ENCODE measurements around the gene SARDH. TPM values are rescaled to one million over a fixed set of nuclear protein-coding genes. Genes with fewer than 3 reads are reported as not detected.

Gene SARDH
- total RNA-seq, 2 experiments from 2014 or later = 17.7 to 18.5 TPM

DNA sequence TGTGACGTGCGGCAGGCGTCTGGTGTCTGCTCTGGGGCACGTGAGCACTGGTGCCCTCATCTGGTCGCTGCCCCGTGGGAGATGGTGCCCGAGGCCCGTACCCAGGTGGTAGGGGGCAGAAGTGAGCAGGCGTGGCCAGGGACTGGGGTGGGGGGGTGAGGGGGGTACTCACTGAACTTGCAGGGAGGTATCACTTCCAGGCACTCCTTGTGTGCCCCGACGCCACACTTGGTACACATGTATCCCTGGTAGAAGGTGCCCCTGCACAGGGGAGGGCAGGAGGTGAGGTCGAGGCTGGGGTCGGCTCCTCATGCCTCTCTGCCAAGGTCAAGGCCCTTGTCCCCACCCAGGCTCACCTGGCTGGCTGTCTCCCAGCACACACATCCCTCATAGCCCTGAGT lies 45.2 kb upstream of the SARDH start:
- Mint-ChIP-seq H3K9me3 (no peaks in the 10 kb centered on the region), H3K27me3 (no peaks in the 10 kb centered on the region), H3K36me3 (ENCODE audit: low read depth) (no peaks in the 10 kb centered on the region), H3K4me3 (no peak overlapping the region), H3K27ac (no peak overlapping the region), H3K4me1 (ENCODE audit: low read depth) (no peaks in the 10 kb centered on the region)
- no peak overlapping the region for H3K27ac ChIP-seq (ENCODE audit: low read depth in 1 of 2, low read length in 2 of 2)
- intact Hi-C loops (cut with DNase I, micrococcal nuclease) = no loop called here
- H3K4me1 ChIP-seq (ENCODE audit: insufficient read depth, low read length) = peaks cover 3% of the 10 kb centered on the region
- no peaks in the 10 kb centered on the region for H3K36me3 ChIP-seq (ENCODE audit: insufficient read depth, low read length)
- no peak overlapping the region for H3K4me3 ChIP-seq (ENCODE audit: low read length)
- CTCF ChIA-PET = interaction anchor here (2.5 kb wide), 1 partner anchor 211 kb away, joined by 20 read pairs; no protein-coding TSS in a partner anchor
- H3K9me3 ChIP-seq (ENCODE audit: control insufficient read depth in 1 of 2, insufficient read depth in 1 of 2, low read length in 2 of 2) = no peaks in the 10 kb centered on the region
- no peak for ATAC-seq (ENCODE audit: poor library complexity)
- no peaks in the 10 kb centered on the region for H3K27me3 ChIP-seq (ENCODE audit: control insufficient read depth in 1 of 2, insufficient read depth in 2 of 2, low read length in 2 of 2)
- POLR2A ChIA-PET = no interaction called here
- TF ChIP-seq, protein P1, sequence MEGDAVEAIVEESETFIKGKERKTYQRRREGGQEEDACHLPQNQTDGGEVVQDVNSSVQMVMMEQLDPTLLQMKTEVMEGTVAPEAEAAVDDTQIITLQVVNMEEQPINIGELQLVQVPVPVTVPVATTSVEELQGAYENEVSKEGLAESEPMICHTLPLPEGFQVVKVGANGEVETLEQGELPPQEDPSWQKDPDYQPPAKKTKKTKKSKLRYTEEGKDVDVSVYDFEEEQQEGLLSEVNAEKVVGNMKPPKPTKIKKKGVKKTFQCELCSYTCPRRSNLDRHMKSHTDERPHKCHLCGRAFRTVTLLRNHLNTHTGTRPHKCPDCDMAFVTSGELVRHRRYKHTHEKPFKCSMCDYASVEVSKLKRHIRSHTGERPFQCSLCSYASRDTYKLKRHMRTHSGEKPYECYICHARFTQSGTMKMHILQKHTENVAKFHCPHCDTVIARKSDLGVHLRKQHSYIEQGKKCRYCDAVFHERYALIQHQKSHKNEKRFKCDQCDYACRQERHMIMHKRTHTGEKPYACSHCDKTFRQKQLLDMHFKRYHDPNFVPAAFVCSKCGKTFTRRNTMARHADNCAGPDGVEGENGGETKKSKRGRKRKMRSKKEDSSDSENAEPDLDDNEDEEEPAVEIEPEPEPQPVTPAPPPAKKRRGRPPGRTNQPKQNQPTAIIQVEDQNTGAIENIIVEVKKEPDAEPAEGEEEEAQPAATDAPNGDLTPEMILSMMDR (IDR thresholded peaks at IDR 0.05) = no peak
- DNase-seq = no peak

DNA sequence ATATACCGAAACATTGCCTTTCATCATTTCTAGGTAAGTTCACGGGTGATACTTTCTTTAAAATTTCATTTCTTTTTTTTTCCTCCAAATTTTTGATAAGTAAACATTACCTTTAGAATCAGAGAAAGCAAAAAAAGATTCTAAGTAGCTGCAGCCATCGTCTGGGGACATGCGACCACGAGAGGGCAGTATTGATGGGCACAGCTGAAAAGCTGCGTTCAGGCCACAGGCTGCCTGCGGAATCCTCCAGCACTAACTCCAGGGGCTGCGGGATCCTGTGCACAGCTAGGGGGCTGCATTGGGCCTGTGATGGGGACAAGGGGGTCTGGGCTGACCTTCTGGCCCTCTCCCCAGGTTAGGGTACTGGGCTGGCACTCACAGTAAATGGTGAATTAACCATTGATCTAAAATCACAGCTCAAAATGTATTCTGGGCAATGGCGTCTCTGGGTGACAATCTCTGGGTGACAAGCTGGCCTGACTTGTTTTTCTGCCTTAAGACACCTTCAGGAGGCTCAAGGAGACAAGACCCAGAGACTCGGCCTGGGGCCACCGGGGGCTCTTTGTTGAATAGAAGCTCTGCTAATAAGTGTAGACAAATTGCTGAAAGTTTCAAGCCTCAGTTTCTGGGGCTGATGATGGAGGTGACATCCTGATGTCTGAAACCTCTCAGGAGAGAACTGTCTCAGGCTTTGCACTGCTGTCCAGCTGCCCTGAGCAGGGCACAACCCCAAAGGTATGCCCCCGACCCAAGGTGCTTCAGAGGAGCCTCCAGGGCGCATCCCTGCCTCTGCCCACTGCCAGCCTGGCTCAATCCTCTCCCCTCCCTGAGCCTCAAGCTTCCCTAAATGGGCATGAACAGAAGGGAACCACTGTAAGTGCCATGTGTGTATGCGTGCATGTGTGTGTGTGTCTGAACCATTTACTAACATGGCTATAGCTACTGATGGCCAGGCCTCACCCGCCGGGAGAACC lies 44.3 kb upstream of the SARDH start:
- no peaks in the 10 kb centered on the region for H3K9me3 ChIP-seq (ENCODE audit: control insufficient read depth in 1 of 2, insufficient read depth in 1 of 2, low read length in 2 of 2)
- no peak overlapping the region for H3K27ac ChIP-seq (ENCODE audit: low read depth in 1 of 2, low read length in 2 of 2)
- POLR2A ChIA-PET = interaction anchor here (2.7 kb wide), 1 partner anchor 211 kb away, joined by 12 read pairs; no protein-coding TSS in a partner anchor
- intact Hi-C loops (cut with DNase I, micrococcal nuclease) = loop anchor here (1.0 kb wide), 2 partner anchors 212 to 317 kb away; no protein-coding TSS in a partner anchor
- ATAC-seq (ENCODE audit: poor library complexity) = peak; percentile 66
- Mint-ChIP-seq H3K36me3 (ENCODE audit: low read depth) (no peaks in the 10 kb centered on the region), H3K4me3 (no peak overlapping the region), H3K27ac (no peak overlapping the region), H3K9me3 (no peaks in the 10 kb centered on the region), H3K27me3 (no peaks in the 10 kb centered on the region), H3K4me1 (ENCODE audit: low read depth) (no peaks in the 10 kb centered on the region)
- peaks cover 3% of the 10 kb centered on the region for H3K4me1 ChIP-seq (ENCODE audit: insufficient read depth, low read length)
- CTCF ChIA-PET = interaction anchor here (0.5 to 2.5 kb wide), 6 partner anchors 9 to 594 kb away, joined by 3 to 20 read pairs (median 4); no protein-coding TSS in a partner anchor
- TF ChIP-seq, protein P1 (IDR thresholded peaks at IDR 0.05) = peak; percentile 77
- no peaks in the 10 kb centered on the region for H3K36me3 ChIP-seq (ENCODE audit: insufficient read depth, low read length)
- no peaks in the 10 kb centered on the region for H3K27me3 ChIP-seq (ENCODE audit: control insufficient read depth in 1 of 2, insufficient read depth in 2 of 2, low read length in 2 of 2)
- peak; percentile 47 to 80 (median 60) for DNase-seq
- no peak overlapping the region for H3K4me3 ChIP-seq (ENCODE audit: low read length)

GRCh38 chr9:133781828-133782135 lies 43.6 kb upstream of the SARDH start:
- H3K4me3 ChIP-seq (ENCODE audit: low read length) = no peak overlapping the region
- H3K9me3 ChIP-seq (ENCODE audit: control insufficient read depth in 1 of 2, insufficient read depth in 1 of 2, low read length in 2 of 2) = no peaks in the 10 kb centered on the region
- H3K9me3 Mint-ChIP-seq = no peaks in the 10 kb centered on the region
- no peak overlapping the region for H3K4me3 Mint-ChIP-seq
- ChIA-PET CTCF (interaction anchor here (1.0 to 2.5 kb wide), 5 partner anchors 8 to 317 kb away, joined by 3 to 20 read pairs (median 5); no protein-coding TSS in a partner anchor), POLR2A (interaction anchor here (2.7 kb wide), 1 partner anchor 212 kb away, joined by 12 read pairs; no protein-coding TSS in a partner anchor)
- no peak overlapping the region for H3K27ac ChIP-seq (ENCODE audit: low read depth in 1 of 2, low read length in 2 of 2)
- no peaks in the 10 kb centered on the region for H3K4me1 Mint-ChIP-seq (ENCODE audit: low read depth)
- no peaks in the 10 kb centered on the region for H3K36me3 Mint-ChIP-seq (ENCODE audit: low read depth)
- no peak overlapping the region for H3K27ac Mint-ChIP-seq
- H3K4me1 ChIP-seq (ENCODE audit: insufficient read depth, low read length) = no peaks in the 10 kb centered on the region
- ATAC-seq (ENCODE audit: poor library complexity) (no peak), DNase-seq (no peak)
- H3K36me3 ChIP-seq (ENCODE audit: insufficient read depth, low read length) = no peaks in the 10 kb centered on the region
- TF ChIP-seq, protein P1 (IDR thresholded peaks at IDR 0.05) = no peak
- no peaks in the 10 kb centered on the region for H3K27me3 Mint-ChIP-seq
- no peaks in the 10 kb centered on the region for H3K27me3 ChIP-seq (ENCODE audit: control insufficient read depth in 1 of 2, insufficient read depth in 2 of 2, low read length in 2 of 2)
- intact Hi-C loops (cut with DNase I, micrococcal nuclease) = loop anchor here (1.0 kb wide), 2 partner anchors 213 to 318 kb away; no protein-coding TSS in a partner anchor

Data from CD4-positive, alpha-beta T cell (primary cell).